ENCODE data around the gene TBR1.

DNA sequence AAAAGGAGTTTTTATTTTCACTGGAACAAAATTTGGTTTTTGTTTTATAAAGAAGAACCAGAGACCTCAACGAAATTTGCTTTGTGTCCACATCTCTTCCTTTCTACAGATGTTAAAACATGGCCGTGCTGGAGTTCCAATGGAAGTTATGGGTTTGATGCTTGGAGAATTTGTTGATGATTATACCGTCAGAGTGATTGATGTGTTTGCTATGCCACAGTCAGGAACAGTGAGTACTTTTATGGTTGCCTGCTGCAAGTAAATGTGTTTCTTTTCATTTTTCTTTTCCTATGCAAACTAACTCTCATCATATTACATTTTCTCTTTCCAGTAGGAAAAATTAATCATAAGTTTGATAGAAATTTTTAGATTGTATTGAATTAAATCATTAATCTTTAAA lies 48.4 kb upstream of the TBR1 start:
- TF ChIP-seq YY1 (IDR thresholded peaks at IDR 0.05; ENCODE audit: low read depth): no peak
- TF ChIP-seq EP300 (IDR thresholded peaks at IDR 0.05; ENCODE audit: borderline replicate concordance): no peak
- TF ChIP-seq, protein P1, sequence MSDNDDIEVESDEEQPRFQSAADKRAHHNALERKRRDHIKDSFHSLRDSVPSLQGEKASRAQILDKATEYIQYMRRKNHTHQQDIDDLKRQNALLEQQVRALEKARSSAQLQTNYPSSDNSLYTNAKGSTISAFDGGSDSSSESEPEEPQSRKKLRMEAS (IDR thresholded peaks at IDR 0.05): no peak
- TF ChIP-seq RAD21 (IDR thresholded peaks at IDR 0.05; ENCODE audit: low read depth): no peak
- TF ChIP-seq TAF1 (IDR thresholded peaks at IDR 0.05; ENCODE audit: low read depth): no peak
- TF ChIP-seq TCF12 (IDR thresholded peaks at IDR 0.05; ENCODE audit: low read depth): no peak
- no peak for TF ChIP-seq EGR1 (IDR thresholded peaks at IDR 0.05)
- TF ChIP-seq, protein P2, sequence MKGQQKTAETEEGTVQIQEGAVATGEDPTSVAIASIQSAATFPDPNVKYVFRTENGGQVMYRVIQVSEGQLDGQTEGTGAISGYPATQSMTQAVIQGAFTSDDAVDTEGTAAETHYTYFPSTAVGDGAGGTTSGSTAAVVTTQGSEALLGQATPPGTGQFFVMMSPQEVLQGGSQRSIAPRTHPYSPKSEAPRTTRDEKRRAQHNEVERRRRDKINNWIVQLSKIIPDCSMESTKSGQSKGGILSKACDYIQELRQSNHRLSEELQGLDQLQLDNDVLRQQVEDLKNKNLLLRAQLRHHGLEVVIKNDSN (IDR thresholded peaks at IDR 0.05): no peak
- no peak for TF ChIP-seq CREB1 (IDR thresholded peaks at IDR 0.05; ENCODE audit: low read depth)
- no peak for TF ChIP-seq NFIC (IDR thresholded peaks at IDR 0.05)
- TF ChIP-seq ZBTB7A (IDR thresholded peaks at IDR 0.05; ENCODE audit: low read depth): no peak
- TF ChIP-seq, protein P3, sequence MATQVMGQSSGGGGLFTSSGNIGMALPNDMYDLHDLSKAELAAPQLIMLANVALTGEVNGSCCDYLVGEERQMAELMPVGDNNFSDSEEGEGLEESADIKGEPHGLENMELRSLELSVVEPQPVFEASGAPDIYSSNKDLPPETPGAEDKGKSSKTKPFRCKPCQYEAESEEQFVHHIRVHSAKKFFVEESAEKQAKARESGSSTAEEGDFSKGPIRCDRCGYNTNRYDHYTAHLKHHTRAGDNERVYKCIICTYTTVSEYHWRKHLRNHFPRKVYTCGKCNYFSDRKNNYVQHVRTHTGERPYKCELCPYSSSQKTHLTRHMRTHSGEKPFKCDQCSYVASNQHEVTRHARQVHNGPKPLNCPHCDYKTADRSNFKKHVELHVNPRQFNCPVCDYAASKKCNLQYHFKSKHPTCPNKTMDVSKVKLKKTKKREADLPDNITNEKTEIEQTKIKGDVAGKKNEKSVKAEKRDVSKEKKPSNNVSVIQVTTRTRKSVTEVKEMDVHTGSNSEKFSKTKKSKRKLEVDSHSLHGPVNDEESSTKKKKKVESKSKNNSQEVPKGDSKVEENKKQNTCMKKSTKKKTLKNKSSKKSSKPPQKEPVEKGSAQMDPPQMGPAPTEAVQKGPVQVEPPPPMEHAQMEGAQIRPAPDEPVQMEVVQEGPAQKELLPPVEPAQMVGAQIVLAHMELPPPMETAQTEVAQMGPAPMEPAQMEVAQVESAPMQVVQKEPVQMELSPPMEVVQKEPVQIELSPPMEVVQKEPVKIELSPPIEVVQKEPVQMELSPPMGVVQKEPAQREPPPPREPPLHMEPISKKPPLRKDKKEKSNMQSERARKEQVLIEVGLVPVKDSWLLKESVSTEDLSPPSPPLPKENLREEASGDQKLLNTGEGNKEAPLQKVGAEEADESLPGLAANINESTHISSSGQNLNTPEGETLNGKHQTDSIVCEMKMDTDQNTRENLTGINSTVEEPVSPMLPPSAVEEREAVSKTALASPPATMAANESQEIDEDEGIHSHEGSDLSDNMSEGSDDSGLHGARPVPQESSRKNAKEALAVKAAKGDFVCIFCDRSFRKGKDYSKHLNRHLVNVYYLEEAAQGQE (IDR thresholded peaks at IDR 0.05; ENCODE audit: low read depth): no peak
- no peak for TF ChIP-seq CEBPB (IDR thresholded peaks at IDR 0.05)
- TF ChIP-seq TEAD4 (IDR thresholded peaks at IDR 0.05): no peak

Data from Ishikawa (cell line).